ENCODE results near the gene TUBB4A.

TUBB4A gene

DNA sequence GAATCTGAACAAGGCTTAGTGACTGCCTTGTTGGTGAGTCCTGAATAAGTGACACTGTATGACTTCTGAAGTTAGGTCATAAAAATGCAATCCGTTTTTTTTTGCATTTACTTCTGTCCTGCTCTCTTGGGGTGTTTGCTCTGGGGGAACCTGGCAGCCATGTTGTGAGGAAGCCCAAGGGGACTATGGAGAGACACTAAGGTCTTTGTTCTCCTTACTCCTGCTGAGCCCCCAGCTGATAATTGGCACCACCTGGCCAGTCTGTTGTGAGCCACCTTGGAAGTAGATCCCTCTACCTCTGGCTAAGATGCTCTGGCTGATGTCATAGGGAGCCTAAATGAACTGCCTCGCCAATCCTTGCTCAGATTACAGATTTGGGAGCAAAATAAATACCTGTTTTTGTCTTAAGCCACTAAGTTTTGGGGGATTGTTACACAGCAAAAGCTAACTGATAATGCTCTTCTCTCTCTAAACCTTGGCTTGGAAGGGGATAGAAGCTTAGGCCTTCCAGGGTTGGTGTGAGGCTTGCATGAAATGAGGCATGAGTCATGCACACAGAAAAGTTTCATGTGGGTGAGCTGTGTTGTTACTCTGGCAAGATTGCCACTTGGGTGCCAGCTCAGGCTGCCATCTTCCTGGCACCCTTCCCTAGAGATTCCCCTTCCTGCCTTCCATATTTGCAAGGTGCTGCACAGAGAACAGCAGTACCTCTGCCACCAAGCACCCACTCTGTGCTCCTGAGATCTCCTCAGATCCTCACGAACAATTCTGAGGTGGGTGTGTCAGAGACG, 10.1 kb downstream of the TUBB4A start:
- DNase-seq: no peak

GRCh38 chr19:6490134-6490533, 12.0 kb downstream of the TUBB4A start:
- DNase-seq: no peak

DNA sequence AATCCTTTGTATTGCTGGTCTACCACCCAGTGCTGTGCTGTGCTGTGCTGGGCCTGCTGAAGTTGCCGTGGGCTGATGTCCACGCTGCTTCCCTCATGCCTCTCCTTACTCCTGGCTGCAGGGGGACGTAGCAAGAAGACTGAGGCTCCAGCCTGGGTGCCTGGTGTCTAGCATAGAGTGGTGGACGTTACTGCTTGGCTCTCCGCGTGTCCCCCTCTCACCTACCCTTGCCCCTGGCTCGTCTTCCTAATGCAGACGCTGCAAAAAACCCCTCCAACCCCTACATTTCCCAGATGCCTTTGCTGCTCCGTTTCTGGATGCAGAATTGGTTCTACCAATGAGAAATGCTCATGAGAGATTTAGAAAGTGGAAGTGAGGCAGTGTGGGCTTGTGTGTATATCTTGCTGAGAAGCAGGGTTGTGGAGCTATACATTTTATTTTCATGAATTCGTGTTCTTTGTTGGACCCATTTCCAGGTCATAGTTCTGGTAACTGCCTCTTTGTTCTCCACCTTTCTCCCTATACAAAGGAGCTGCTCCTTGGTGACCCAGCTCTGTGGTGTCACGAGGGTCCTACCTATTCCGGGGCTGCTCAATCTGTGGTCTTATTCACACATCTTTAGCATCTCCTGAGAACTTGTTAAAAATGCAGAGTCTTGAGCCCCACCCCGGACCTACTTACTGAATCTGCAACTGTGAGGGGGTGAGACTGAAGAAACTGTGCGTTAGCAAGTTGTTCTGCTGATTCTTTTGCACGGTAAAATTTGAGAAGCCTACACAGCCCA, 12.6 kb downstream of the TUBB4A start:
- no peak for DNase-seq

DNA sequence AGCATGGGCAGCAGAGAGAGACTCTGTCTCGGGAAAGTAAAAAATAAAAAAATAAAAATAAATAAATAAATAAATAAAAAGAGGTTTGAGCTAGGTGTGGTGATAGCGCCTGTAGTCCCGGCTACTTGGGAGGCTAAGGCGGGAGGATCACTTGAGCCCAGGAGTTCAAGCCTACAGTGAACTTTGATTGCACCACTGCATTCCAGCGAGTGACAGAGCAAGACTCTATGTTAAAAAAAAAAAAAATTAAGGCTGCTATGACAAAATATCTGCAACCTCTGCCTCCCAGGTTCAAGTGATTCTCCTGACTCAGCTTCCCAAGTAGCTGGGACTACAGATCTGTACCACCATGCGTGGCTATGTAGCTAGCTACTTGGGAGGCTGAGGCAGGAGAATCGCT, 17.3 kb downstream of the TUBB4A start:
- DNase-seq: no peak

- no peak for DNase-seq
Observed at GRCh38 chr19:6484230-6484629, 17.9 kb downstream of the TUBB4A start.

DNA sequence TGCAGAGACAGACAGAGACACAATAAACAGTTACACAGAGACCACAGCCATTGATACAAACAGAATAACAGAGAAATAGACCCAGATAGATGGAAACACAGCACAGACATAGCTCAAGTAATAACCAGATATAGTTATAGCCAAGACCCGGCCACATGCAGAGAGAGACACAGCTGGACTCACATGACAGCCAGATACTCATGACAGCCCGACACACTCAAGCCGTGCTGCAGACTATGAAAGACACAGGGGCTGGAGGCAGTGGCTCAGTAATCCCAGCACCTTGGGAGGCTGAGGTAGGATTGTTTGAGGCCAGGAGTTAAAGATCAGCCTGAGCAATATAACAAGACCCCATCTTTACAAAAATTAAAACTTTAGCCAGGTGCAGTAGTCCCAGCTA, 18.9 kb downstream of the TUBB4A start:
- no peak for DNase-seq

GRCh38 chr19:6482343-6482686, 19.8 kb downstream of the TUBB4A start:
- peak; percentile 33 for DNase-seq

GRCh38 chr19:6481541-6482342, 20.4 kb downstream of the TUBB4A start, which contains the start of gene DENND1C:
TSS of gene DENND1C (minus strand) at chr19:6481787. CDS start at chr19:6481695, 92 bp downstream.
- peak; percentile 83 for DNase-seq

DNA sequence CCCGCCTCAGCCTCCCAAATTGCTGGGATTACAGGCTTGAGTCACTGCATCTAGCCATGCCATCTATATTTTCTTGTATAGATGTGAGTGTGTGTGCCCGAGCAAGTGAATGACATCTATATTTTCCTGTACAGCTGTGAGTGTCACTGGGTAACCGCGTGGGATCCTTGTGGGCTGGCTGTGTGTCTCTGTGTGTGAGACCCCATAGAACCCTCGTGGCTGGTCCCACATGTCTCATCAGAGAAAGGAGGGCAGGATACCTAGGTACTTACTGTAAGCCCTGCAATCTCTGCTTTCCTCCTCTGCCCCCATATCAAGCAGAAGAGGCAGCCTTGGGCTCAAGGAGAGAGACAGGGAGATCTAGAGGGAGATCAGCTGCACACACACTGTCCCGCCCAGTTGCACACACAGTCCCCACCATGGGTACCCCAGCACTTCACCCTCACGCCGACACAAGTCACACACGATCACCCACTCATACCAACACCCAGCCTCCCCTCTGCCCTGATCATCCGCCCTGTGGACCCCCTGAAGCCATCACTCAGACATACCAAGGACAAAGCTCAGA, 21.2 kb downstream of the TUBB4A start:
- peak; percentile 37 for DNase-seq

GRCh38 chr19:6479836-6480398, 22.2 kb downstream of the TUBB4A start:
- no peak for DNase-seq

DNA sequence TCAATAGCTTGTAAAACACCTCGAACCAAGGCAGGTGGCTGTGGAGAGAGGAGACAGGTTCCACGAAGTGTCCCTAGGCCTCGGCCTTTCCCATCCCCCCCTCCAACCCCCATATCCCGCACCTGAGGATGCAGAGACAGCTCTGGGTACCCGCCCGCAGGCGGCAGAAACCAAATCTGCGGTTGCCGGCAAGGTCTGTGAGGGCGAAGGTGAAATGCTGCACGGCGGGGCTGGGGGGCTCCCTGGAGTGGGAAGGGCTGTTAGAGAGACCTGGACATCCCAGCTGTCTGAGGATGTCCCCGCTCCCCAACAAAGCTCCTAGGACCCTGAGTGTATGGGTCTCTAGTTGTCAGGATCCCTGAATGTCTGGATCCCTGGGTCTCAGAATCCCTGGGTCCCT, 23.3 kb downstream of the TUBB4A start:
- DNase-seq: no peak

- DNase-seq: no peak
Observed at GRCh38 chr19:6476896-6477431, 25.1 kb downstream of the TUBB4A start.

- DNase-seq: peak; percentile 32
Observed at GRCh38 chr19:6476155-6476895, 25.8 kb downstream of the TUBB4A start.

DNA sequence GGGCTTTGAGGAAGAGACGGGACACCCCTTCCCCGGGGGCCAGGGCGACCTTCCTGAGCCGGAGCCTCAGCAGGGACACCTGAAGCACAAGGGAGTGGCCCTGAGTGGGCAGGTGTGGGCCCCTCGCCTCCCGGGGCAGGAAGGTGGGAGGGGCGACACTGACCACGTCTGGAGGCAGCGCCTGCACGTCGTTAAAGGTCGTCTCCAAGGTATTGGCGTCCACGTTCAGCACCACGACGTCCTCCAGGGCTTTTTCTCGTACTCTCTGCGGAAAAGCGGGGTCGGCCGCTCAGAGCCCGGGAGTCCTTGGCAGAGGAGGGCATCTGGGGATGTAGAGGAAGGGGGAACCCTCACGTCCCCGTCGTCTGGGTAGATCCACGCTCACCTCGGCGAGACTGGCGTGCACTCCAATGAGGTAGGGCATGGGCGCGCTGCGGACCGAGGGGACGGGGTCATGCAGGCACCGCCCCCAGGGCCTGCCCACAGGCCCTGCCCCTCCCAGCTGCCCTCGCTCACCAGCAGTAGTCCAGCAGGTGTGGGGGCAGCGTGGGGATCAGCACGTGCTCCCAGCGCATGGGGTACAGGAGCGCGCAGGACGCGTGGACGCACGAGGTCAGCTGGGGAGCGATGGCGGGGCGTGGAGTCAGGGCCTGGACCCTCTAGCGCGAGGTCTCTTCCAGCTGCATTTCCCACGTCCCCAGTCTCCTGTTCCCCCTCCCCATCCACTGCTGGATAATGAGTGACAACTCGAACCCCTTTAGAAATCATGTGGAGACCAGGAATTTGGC, 26.6 kb downstream of the TUBB4A start:
- DNase-seq: no peak

DNA sequence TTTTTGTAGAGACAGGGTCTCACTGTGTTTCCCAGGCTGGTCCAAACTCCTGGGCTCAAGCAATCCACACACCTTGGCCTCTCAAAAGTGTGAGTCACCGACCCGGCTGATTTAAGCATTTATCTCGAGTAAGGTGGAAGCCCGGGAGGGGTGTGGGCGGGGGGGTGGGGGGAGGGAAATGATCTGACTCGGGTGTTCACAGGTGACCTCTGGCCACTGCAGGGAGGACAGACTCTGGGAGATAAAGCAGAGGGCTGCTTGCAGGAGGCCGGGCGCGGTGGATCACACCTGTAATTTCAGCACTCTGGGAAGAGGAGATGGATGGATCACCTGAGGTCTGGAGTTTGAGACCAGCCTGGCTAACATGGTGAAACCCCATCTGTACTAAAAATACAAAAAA, 28.5 kb downstream of the TUBB4A start:
- no peak for DNase-seq

DNA sequence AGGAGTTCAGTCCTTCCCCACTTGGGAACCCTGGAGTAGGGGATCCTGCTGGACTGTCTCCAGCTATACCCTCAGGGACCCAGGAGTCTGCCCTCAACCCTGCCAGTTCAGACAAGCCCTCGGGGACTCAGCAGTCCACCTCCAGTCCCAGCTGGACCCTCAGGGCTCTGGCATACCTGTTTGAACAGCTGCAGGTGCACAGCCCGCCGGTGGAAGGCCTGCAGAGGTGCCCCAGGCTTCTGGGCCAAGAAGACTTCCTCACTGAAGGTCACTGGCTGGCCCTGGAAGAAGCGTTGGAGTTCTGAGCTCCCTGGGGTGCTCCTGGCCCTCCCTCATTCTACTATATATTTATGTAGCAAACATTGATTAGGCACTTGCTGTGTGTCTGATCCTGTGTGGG, 29.4 kb downstream of the TUBB4A start:
- no peak for DNase-seq

DNA sequence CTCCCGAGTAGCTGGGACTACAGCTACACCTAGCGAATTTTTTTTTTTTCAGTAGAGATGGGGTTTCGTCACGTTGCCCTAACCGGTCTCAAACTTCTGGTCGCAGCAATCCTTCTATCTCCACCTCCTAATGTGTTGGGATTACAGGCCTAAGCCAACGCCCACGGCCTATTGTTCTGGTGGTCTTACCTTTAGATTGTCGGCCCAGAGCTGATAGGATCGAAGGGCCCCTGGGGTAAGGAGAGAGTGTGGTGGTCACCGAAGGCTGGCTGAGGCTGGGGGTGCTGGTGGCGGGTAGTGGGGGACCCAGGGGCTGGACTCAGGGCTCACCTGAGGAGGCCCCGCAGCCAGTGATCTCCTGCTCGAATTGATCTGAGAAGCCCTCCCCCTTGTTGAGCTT, 31.0 kb downstream of the TUBB4A start:
- DNase-seq: no peak

DNA sequence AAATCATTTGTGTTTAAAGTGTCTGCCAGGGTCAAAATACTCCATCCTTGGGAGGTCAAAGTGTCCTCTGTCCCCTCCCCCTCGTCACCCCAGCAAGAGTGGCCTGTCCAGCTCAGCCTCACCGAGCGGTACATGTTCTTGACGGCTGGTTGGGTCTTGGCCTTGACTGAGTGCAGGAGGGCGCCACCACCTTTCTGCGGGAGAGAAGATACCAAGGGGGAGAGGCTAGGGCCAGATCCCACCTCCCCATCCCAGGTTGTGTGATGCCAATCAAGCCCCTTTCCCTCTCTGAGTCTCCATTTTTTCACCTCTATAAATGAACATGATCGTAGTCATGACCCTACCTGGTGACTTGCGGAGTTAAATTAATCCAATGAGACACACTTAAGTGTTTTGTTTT, 31.9 kb downstream of the TUBB4A start:
- no peak for DNase-seq

GRCh38 chr19:6467384-6467783, 34.7 kb downstream of the TUBB4A start:
- no peak for DNase-seq

GRCh38 chr19:6466526-6467248, 35.4 kb downstream of the TUBB4A start:
- no peak for DNase-seq
